ENCODE measurements around the gene BFSP1. TPM values are rescaled to one million over a fixed set of nuclear protein-coding genes. Genes with fewer than 3 reads are reported as not detected.

BFSP1 gene
- total and polyA plus RNA-seq, 2 of the 8 experiments (the other 6 are each of a cell fraction or from before 2014, with no cell fraction given) = 1.5 to 2.5 TPM

- FAIRE-seq (no peak), DNase-seq (ENCODE audit: low read depth in 1 of 2, low spot score in 2 of 2) (no peak)
- H2BK15ac ChIP-seq (ENCODE audit: low read length) = no peak overlapping the region
- no peak overlapping the region for H3K27ac ChIP-seq (ENCODE audit: low read depth, low read length)
- peaks cover 7% of the 10 kb centered on the region for H3K23me2 ChIP-seq (ENCODE audit: low read depth, low read length)
- H2BK12ac ChIP-seq (ENCODE audit: low read depth, low read length) = no peak overlapping the region; the same call in 1 of the 2 replicates
- peak overlapping the region; percentile 78 to 91 for H3K4me2 ChIP-seq (ENCODE audit: insufficient read depth in 1 of 2, low read depth in 2 of 2, low read length in 2 of 2)
- H3K9ac ChIP-seq (replicated peaks in 1 of 4; ENCODE audit: extremely low read depth in 1 of 4, low read depth in 3 of 4, low read length in 3 of 4) = peak overlapping the region in 1 of 4 experiments; percentile 12; a peak in 1 of 7 replicates
- H3K56ac ChIP-seq (replicated peaks; ENCODE audit: insufficient read length, low read depth, low read length) = no peak overlapping the region
- peaks cover 3 to 29% (median 17%) of the 10 kb centered on the region in 4 experiments; a peak in 6 of 7 replicates for H3K4me1 ChIP-seq (replicated peaks in 1 of 4; ENCODE audit: control insufficient read depth in 3 of 4, insufficient read depth in 4 of 4, low read length in 3 of 4)
- peak overlapping the region in 2 of 4 experiments; percentile 92 to 93; a peak in 3 of 8 replicates for H3K4me3 ChIP-seq (ENCODE audit: extremely low read depth in 1 of 4, insufficient read depth in 2 of 4, low read depth in 3 of 4, low read length in 4 of 4)
- H2BK120ac ChIP-seq (replicated peaks; ENCODE audit: low read depth, low read length) = no peak overlapping the region
- H2BK5ac ChIP-seq (ENCODE audit: low read depth, low read length) = peak overlapping the region; percentile 14; the same call in 1 of the 2 replicates
- no peak overlapping the region for H2BK20ac ChIP-seq (ENCODE audit: low read length)
- no peak overlapping the region for H4K91ac ChIP-seq (replicated peaks; ENCODE audit: insufficient read length, low read length)
- no peak overlapping the region for H3K23ac ChIP-seq (ENCODE audit: insufficient read length)
- H3K9me3 ChIP-seq (ENCODE audit: insufficient read depth in 2 of 2, low read depth in 1 of 2, low read length in 1 of 2) = no peaks in the 10 kb centered on the region
- H2AK5ac ChIP-seq (ENCODE audit: low read depth, low read length) = no peak overlapping the region
- H4K8ac ChIP-seq (ENCODE audit: extremely low read depth, insufficient read depth, low read length) = no peak overlapping the region
- 63% methylated on average over 7 of the region's 7 CpGs; no CpG with 5 or more reads in 1 of the 2 experiments for WGBS, 2 experiments (ENCODE audit: extremely low coverage in 1 of 2, insufficient coverage in 1 of 2, insufficient read length in 1 of 2, insufficient replicate concordance in 2 of 2, low coverage in 1 of 2, low lambda C conversion rate in 2 of 2, missing lambda C conversion rate in 1 of 2)
- POLR2A ChIA-PET (ENCODE audit: partially characterized antibody) = interaction anchor here (0.7 to 4.3 kb wide), 10 partner anchors 11 to 364 kb away, joined by 3 to 23 read pairs (median 8); partner anchors contain the start of gene BFSP1
- H4K5ac ChIP-seq (ENCODE audit: insufficient read length, low read depth, low read length) = no peak overlapping the region
- no peak overlapping the region for H2AFZ ChIP-seq (ENCODE audit: low read length)
- H4K20me1 ChIP-seq (replicated peaks in 1 of 2; ENCODE audit: control insufficient read depth in 1 of 2, insufficient read depth in 2 of 2, low read length in 2 of 2) = peaks cover 0 to 9% of the 10 kb centered on the region in 2 experiments
- H3K79me1 ChIP-seq (ENCODE audit: low read depth, low read length) = no peaks in the 10 kb centered on the region; the same call in 1 of the 2 replicates
- H3K4ac ChIP-seq (replicated peaks; ENCODE audit: insufficient read length, low read depth, low read length) = no peak overlapping the region
- H3K18ac ChIP-seq (ENCODE audit: extremely low read depth, low read length) = no peak overlapping the region
- CTCF ChIA-PET (ENCODE audit: partially characterized antibody) = interaction anchor here (1.1 to 3.2 kb wide), 8 partner anchors 10 to 45 kb away, joined by 3 to 23 read pairs (median 12); no protein-coding TSS in a partner anchor
- peaks cover 10 to 70% of the 10 kb centered on the region in 2 experiments; a peak in 3 of 4 replicates for H3K79me2 ChIP-seq (ENCODE audit: control insufficient read depth in 1 of 2, insufficient read depth in 2 of 2, low read length in 2 of 2)
- no peaks in the 10 kb centered on the region for H3K27me3 ChIP-seq (replicated peaks in 1 of 4; ENCODE audit: control insufficient read depth in 3 of 4, extremely low read depth in 1 of 4, insufficient read depth in 3 of 4, low read length in 3 of 4)
- no peaks in the 10 kb centered on the region for H3K36me3 ChIP-seq (ENCODE audit: control insufficient read depth in 2 of 4, insufficient read depth in 4 of 4, low read length in 3 of 4)
- H3K14ac ChIP-seq (ENCODE audit: insufficient read length) = no peak overlapping the region
- TF ChIP-seq ASH2L (IDR thresholded peaks at IDR 0.05; ENCODE audit: low read length) (no peak), SUZ12 (IDR thresholded peaks at IDR 0.05; ENCODE audit: low read length) (no peak), KDM5A (IDR thresholded peaks at IDR 0.05; ENCODE audit: low read length) (no peak), USF2 (IDR thresholded peaks at IDR 0.05; ENCODE audit: low read length) (no peak), KDM1A (IDR thresholded peaks at IDR 0.05; ENCODE audit: borderline replicate concordance, low read length) (no peak), SRF (IDR thresholded peaks at IDR 0.05; ENCODE audit: low read depth, low read length) (no peak), RAD21 (IDR thresholded peaks at IDR 0.05 in 1 of 2, conservative IDR thresholded peaks at IDR 0.05 in 1 of 2; ENCODE audit: low read depth in 2 of 2, low read length in 2 of 2) (no peak), BRCA1 (IDR thresholded peaks at IDR 0.05; ENCODE audit: low read depth, low read length) (no peak), MAFK (IDR thresholded peaks at IDR 0.05; ENCODE audit: low read depth, low read length) (no peak), KDM4A (IDR thresholded peaks at IDR 0.05; ENCODE audit: low read depth, low read length, severe bottlenecking) (no peak), HDAC2 (IDR thresholded peaks at IDR 0.05; ENCODE audit: borderline replicate concordance in 1 of 2, low read depth in 2 of 2, low read length in 2 of 2) (no peak)
Measured at GRCh38 chr20:17572034-17572638, 41.0 kb upstream of the BFSP1 start.
